ENCODE results near the gene ZC3HAV1L.
"Not testable (repeated sequence)": the region's sequence is repeated elsewhere in the genome, so short reads cannot be mapped to it uniquely, and the experiment has no call there.

ZC3HAV1L gene

DNA sequence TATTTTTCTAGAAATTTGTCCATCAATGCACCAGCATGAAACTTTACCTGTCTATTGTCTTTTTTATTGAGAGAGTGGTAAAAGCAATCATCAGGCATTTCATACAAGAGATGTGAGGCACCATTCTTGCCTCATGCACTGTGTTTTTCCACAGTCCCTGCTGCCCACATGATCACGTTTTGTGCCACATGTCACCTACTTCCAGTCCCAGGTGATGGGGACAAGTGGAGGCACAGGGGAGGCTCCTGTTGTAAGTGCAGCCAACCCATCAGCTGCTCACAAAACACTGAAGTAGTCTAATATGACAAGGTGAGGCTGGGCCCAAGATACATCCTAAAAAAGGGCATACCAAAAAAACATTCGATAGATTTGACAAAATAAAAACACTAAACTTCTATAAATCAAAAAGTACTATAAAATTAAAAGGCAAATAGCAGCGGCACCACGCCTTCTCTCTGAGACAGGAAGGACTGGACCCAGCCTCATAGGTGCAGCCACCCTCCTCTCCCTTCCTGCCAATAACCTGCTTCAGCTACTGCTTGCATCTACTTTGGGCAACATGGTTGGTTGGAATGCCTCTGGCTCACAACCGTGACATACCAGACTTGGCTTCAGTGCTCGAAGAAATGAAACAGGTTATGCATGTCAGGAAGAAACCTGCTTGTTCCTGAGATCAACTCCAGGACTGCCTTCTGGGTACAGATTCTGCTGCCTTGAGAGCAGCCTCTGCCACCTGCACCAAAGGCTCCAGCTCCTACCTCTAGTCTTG lies 2.3 kb downstream of the ZC3HAV1L start:
- no peak for TF ChIP-seq ZFX (IDR thresholded peaks at IDR 0.05)
- TF ChIP-seq, protein P1, sequence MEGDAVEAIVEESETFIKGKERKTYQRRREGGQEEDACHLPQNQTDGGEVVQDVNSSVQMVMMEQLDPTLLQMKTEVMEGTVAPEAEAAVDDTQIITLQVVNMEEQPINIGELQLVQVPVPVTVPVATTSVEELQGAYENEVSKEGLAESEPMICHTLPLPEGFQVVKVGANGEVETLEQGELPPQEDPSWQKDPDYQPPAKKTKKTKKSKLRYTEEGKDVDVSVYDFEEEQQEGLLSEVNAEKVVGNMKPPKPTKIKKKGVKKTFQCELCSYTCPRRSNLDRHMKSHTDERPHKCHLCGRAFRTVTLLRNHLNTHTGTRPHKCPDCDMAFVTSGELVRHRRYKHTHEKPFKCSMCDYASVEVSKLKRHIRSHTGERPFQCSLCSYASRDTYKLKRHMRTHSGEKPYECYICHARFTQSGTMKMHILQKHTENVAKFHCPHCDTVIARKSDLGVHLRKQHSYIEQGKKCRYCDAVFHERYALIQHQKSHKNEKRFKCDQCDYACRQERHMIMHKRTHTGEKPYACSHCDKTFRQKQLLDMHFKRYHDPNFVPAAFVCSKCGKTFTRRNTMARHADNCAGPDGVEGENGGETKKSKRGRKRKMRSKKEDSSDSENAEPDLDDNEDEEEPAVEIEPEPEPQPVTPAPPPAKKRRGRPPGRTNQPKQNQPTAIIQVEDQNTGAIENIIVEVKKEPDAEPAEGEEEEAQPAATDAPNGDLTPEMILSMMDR (conservative IDR thresholded peaks at IDR 0.05), result no peak
- no peak overlapping the region for H3K27ac ChIP-seq

DNA sequence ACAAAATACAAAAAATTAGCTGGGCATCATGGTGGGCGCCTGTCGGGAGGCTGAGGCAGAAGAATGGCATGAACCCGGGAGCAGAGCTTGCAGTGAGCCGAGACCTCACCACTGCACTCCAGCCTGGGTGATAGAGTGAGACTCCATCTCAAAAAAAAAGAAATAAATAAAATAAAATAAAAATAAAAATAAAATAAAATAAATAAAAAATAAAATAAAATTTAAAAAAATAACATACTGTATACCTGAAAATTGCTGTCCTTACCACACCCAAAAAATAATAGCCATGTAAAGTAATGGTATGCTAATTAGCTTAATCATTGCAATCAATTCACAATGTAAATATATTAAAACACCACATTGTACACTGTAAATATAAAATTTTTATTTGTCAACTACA lies 3.4 kb downstream of the ZC3HAV1L start:
- no peak for TF ChIP-seq ZFX (IDR thresholded peaks at IDR 0.05)
- TF ChIP-seq, protein P1 (conservative IDR thresholded peaks at IDR 0.05), result no peak
- H3K27ac ChIP-seq, result no peak overlapping the region

GRCh38 chr7:139029353-139029752 lies 6.5 kb downstream of the ZC3HAV1L start:
- no peak overlapping the region for H3K27ac ChIP-seq
- TF ChIP-seq, protein P1 (conservative IDR thresholded peaks at IDR 0.05), result no peak
- TF ChIP-seq ZFX (IDR thresholded peaks at IDR 0.05), result no peak

DNA sequence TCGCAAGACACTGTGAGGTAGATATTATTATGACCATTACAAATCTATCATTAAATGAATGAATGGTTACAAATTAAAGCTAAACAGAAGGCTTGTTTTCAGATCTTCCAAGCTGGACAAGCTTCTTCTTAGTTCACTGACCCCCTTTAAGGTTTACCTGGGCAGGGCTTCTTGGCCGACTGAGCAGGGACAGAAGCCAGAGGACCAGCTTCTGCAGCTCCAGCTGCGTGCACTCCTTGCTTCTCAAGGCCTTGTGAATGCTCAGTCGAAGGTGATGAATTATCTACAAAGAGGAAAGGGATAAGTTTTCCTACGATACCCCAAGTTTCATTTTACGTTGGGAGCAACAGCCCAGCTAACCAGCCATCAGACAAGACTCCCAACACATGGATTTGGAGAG lies 9.3 kb downstream of the ZC3HAV1L start:
- H3K27ac ChIP-seq, result no peak overlapping the region
- TF ChIP-seq ZFX (IDR thresholded peaks at IDR 0.05), result no peak
- TF ChIP-seq, protein P1 (conservative IDR thresholded peaks at IDR 0.05), result no peak

DNA sequence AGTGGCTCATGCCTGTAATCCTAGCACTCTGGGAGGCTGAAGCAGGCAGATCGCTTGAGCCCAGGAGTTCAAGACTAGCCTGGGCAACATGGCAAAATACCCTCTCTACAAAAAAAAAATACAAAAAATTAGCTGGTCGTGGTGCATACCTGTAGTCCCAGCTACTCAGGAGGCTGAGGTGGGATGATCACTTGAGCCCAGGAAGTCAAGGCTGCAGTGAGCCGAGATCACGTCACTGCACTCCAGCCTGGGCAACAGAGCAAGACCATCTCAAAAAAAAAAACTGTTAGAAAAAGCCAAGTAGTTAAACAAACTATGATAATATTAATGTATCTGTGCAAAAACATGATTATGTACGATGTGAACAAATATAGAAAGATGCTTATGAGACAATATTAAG lies 10.0 kb downstream of the ZC3HAV1L start:
- not testable (repeated sequence) for H3K27ac ChIP-seq

GRCh38 chr7:139023076-139023475 lies 12.8 kb downstream of the ZC3HAV1L start:
- no peak overlapping the region for H3K27ac ChIP-seq
- TF ChIP-seq ZFX (IDR thresholded peaks at IDR 0.05), result no peak
- TF ChIP-seq, protein P1 (conservative IDR thresholded peaks at IDR 0.05), result no peak

DNA sequence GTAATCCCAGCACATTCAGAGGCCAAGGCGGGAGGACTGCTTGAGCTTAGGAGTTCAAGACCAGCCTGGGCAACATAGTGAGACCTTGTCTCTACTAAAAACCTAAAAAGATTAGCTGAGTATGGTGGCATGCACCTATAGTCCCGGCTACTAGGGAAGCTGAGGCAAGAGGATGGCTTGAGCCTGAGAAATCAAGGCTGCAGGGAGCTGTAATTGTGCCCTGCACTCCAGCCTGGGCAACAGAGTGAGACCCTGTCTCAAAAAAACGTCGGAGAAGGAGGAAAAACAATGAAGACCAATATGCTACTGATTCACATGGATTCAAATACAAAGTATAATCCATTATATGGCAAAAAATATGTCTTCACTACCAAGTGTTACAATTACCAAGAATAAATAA lies 13.6 kb downstream of the ZC3HAV1L start:
- no peak overlapping the region for H3K27ac ChIP-seq
- no peak for TF ChIP-seq ZFX (IDR thresholded peaks at IDR 0.05)
- TF ChIP-seq, protein P1 (conservative IDR thresholded peaks at IDR 0.05), result no peak

DNA sequence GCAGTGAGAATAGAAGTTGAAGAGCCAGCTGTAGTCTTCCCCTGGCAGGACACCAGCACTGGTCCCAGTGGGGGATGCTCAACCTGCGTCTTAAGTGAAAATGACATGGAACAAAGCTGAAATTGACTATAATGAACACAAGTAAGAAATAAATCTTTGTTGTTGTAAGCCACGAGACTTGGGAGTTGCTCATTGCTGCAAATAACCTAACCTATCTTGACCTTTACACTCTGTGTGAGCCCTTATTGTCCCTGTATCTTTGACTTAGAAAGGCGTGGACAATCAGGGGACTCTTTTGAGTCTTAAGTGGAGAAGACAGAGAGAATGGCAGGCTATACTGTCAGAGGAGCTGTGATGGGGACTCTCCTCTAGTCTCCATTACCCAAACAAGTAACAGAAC lies 16.9 kb downstream of the ZC3HAV1L start:
- H3K27ac ChIP-seq, result no peak overlapping the region
- TF ChIP-seq ZFX (IDR thresholded peaks at IDR 0.05), result no peak
- TF ChIP-seq, protein P1 (conservative IDR thresholded peaks at IDR 0.05), result no peak

All from C4-2B (cell line).